Measurements from ENCODE around the gene DLG3.
A peak's percentile ranks its signal among the peaks of the same experiment; 100 is the strongest.

The DLG3 gene

GRCh38 chrX:70437921-70438665 is 6.5 kb upstream of the DLG3 start:
- DNase-seq, result no peak

DNA sequence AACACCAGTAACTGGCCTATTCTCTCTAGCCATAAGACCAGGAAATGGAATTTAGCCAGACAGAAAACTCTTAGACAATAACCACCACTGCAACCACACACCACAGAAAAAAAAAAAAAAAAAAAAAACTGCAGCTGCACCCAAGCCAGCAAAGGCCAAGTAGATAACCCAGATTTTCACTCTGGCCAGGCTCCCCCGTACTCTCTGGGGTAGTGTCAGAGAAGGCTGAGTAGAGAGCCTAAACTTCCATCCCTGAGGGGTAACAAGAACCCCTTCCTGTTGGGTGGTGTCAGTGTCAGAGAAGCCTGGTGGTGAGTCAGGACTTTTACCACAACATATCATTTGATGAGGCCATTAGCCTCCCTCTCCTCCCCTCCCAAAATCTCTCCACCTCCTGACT is 5.6 kb upstream of the DLG3 start:
- DNase-seq, result no peak

- DNase-seq, result no peak
These were observed 2.4 kb upstream of the DLG3 start for GRCh38 chrX:70442224-70442623.

GRCh38 chrX:70444946-70445656 is 466 bp downstream of the DLG3 start:
- no peak for DNase-seq

GRCh38 chrX:70445951-70446350 is 1.3 kb downstream of the DLG3 start:
- DNase-seq, result no peak

GRCh38 chrX:70446380-70447350 is 2.0 kb downstream of the DLG3 start:
- DNase-seq, result no peak

GRCh38 chrX:70449457-70449966 is 4.9 kb downstream of the DLG3 start:
- DNase-seq, result no peak

GRCh38 chrX:70452143-70452733 is 7.6 kb downstream of the DLG3 start:
- peak; percentile 33 for DNase-seq

DNA sequence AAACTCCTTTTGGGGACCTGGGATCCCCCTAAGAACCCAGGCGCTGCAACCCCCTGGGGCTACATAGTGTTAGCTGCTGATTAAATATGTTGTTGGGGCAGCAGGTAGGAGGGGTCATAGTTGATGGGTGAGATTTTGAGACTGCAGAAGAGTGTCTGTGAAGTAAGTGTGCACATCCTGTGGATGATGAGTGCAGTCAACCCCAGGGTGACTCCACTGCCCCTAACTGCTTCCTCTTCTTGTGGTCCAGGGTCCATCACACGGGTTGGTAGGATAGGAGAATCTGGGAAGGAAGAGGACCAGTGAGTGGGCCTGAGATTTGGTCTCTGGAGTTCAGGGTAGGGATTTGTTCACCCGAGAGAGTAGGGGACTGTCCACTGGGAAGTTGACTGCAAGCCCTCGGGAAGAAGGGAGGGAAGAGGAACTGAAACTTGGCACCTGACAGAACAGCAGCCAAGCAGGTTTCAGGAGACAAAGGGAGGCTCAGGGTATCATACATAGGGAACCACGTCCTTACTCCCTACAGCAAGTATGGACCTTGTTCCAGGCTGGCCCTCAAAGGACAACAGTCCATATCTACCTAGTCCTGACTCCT is 8.5 kb downstream of the DLG3 start:
- no peak for DNase-seq

DNA sequence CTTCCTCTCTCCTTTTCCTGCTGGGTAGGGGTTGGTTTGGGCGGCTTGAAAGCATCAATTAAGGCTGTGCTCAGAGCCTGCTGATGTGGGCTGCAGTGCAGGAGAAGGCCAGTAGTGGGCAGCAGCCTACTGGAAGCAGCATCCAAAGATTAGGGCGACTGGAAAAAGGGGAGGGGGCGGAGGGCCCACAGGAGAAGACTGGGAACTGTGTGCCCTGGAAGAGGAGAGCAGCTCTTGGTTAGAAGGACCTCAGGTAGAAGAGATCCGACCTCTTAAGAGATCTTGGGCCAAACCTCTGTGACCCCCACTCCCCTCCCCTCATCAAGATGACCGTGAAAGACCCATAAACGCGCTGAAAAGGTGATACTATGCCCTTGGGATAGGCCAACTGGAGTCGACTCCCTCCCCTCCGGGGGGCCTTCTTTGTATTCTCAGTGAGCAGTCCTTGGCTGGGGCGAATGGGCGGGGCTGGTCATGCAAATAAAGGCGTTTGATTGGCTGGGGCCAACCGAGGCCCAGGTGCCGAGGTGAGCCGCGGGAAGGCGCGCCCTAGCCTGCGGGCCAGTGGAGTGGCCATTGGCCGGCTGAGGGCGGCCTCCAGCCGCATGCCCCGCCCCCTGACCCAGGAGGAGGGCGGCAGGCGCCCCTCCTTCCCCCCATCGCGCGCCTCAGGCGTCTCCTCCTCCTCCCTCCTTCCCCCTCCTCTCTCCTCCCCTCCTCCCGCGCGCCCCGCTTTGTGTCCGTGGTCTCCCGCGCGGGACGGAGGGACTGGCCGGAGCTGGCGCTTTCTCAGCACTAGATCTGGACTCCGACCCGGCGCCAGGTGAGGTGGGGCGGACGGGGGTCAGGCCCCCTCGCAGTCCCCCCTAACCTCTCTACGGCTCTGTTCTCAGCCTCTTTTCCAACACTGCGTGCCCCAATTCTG is 10.1 kb downstream of the DLG3 start:
- peak; percentile 72 for DNase-seq

GRCh38 chrX:70455366-70456202 is 10.9 kb downstream of the DLG3 start:
- DNase-seq, result no peak

DNA sequence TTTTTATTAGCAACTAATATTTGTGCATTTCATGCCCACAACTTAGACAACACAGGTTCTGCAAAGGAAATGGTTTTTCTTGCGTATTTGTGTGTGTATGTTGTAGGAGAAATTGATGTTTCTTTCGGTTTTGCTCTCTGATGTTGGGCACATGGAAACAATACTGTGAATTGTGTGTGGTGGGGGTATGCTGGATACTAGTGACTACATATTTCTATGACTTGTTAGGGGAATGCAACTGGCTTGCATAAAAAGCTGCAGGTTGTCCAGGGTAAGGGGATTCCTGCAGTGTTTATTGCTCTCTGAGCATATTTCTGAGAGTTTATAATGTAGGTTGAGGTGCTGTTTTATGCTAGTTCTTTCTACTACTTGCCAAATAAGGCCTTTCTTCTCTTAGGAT is 11.6 kb downstream of the DLG3 start:
- DNase-seq, result no peak

- no peak for DNase-seq
These were observed 16.4 kb downstream of the DLG3 start for GRCh38 chrX:70461026-70461425.

- no peak for DNase-seq
These were observed 19.4 kb downstream of the DLG3 start for GRCh38 chrX:70464051-70464450.

GRCh38 chrX:70466968-70467367 is 22.3 kb downstream of the DLG3 start:
- no peak for DNase-seq

GRCh38 chrX:70468709-70469108 is 24.1 kb downstream of the DLG3 start:
- DNase-seq, result no peak

- no peak for DNase-seq
These were observed 26.2 kb downstream of the DLG3 start for GRCh38 chrX:70470850-70471289.

GRCh38 chrX:70476166-70476933 is 31.7 kb downstream of the DLG3 start:
- DNase-seq, result no peak
